ENCODE data around the gene CAMK4.

GRCh38 chr5:111366388-111366787, 142.2 kb downstream of the CAMK4 start:
- TF ChIP-seq, protein P1, sequence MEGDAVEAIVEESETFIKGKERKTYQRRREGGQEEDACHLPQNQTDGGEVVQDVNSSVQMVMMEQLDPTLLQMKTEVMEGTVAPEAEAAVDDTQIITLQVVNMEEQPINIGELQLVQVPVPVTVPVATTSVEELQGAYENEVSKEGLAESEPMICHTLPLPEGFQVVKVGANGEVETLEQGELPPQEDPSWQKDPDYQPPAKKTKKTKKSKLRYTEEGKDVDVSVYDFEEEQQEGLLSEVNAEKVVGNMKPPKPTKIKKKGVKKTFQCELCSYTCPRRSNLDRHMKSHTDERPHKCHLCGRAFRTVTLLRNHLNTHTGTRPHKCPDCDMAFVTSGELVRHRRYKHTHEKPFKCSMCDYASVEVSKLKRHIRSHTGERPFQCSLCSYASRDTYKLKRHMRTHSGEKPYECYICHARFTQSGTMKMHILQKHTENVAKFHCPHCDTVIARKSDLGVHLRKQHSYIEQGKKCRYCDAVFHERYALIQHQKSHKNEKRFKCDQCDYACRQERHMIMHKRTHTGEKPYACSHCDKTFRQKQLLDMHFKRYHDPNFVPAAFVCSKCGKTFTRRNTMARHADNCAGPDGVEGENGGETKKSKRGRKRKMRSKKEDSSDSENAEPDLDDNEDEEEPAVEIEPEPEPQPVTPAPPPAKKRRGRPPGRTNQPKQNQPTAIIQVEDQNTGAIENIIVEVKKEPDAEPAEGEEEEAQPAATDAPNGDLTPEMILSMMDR (IDR thresholded peaks at IDR 0.05): no peak
- no peak for TF ChIP-seq POLR2A (IDR thresholded peaks at IDR 0.05)

All from uterus (tissue), 2 donors.